COR-L47 (cell line): ENCODE data around the gene XIRP2.
"Not testable (repeated sequence)": the region's sequence is repeated elsewhere in the genome, so short reads cannot be mapped to it uniquely, and the experiment has no call there.

Source experiments
- DNase-seq: peaks from one replicate; lab custom pipeline; 2025; lab: John Stamatoyannopoulos, UW

XIRP2 gene

GRCh38 chr2:167048829-167049228 lies 160.5 kb downstream of the XIRP2 start:
- no peak for DNase-seq

- no peak for DNase-seq
These were observed 161.4 kb downstream of the XIRP2 start for GRCh38 chr2:167049659-167050058.

- DNase-seq: no peak
These were observed 164.5 kb downstream of the XIRP2 start for GRCh38 chr2:167052825-167053224.

GRCh38 chr2:167054881-167055280 lies 166.6 kb downstream of the XIRP2 start:
- no peak for DNase-seq

- no peak for DNase-seq
These were observed 169.2 kb downstream of the XIRP2 start for GRCh38 chr2:167057446-167057845.

GRCh38 chr2:167059173-167059572 lies 170.9 kb downstream of the XIRP2 start:
- no peak for DNase-seq

- DNase-seq: no peak
These were observed 181.6 kb downstream of the XIRP2 start for GRCh38 chr2:167069855-167070254.

GRCh38 chr2:167075708-167076107 lies 187.4 kb downstream of the XIRP2 start:
- not testable (repeated sequence) for DNase-seq

- not testable (repeated sequence) for DNase-seq
These were observed 210.7 kb downstream of the XIRP2 start for GRCh38 chr2:167098931-167099330.

- DNase-seq: no peak
These were observed 212.2 kb downstream of the XIRP2 start for GRCh38 chr2:167100506-167100905.

GRCh38 chr2:167103028-167103756 lies 214.9 kb downstream of the XIRP2 start:
- no peak for DNase-seq

GRCh38 chr2:167103757-167104133 lies 215.5 kb downstream of the XIRP2 start:
- no peak for DNase-seq

- DNase-seq: no peak
These were observed 216.4 kb downstream of the XIRP2 start for GRCh38 chr2:167104691-167105090.

GRCh38 chr2:167109682-167110081 lies 221.4 kb downstream of the XIRP2 start:
- not testable (repeated sequence) for DNase-seq

- no peak for DNase-seq
These were observed 222.1 kb downstream of the XIRP2 start for GRCh38 chr2:167110345-167110744.

- DNase-seq: no peak
These were observed 225.7 kb downstream of the XIRP2 start for GRCh38 chr2:167114018-167114417.

GRCh38 chr2:167115541-167115940 lies 227.3 kb downstream of the XIRP2 start:
- no peak for DNase-seq

- no peak for DNase-seq
These were observed 234.1 kb downstream of the XIRP2 start for GRCh38 chr2:167122389-167122788.

GRCh38 chr2:167126165-167126564 lies 237.9 kb downstream of the XIRP2 start:
- no peak for DNase-seq

- DNase-seq: peak; percentile 21
These were observed 238.9 kb downstream of the XIRP2 start for GRCh38 chr2:167127135-167127534.

- no peak for DNase-seq
These were observed 239.8 kb downstream of the XIRP2 start for GRCh38 chr2:167128130-167128529.

GRCh38 chr2:167132066-167132465 lies 243.8 kb downstream of the XIRP2 start:
- DNase-seq: no peak

GRCh38 chr2:167132906-167133555 lies 244.8 kb downstream of the XIRP2 start:
- DNase-seq: no peak

GRCh38 chr2:167133614-167134013 lies 245.3 kb downstream of the XIRP2 start:
- no peak for DNase-seq
